Bronchial epithelial cell (primary cell): ENCODE measurements around the gene IGIP. TPM values are rescaled to one million over a fixed set of nuclear protein-coding genes. Genes with fewer than 3 reads are reported as not detected.

Experiments used
- DNase-seq: peaks from one replicate; pipeline ENCODE4 v3.0.0-alpha.2; 2010; ENCODE audit warnings: low read depth
- FAIRE-seq: peaks from 2 replicates; lab custom pipeline; 2011; peaks lifted over from hg19 to GRCh38; lab: Jason Lieb, UNC
- H3K27me3 ChIP-seq: 2 replicates; pipeline ENCODE4 v1.5.1; 2011; ENCODE audit warnings: low read length; ENCODE audit not compliant: control insufficient read depth, insufficient read depth
- H3K36me3 ChIP-seq: 2 replicates; pipeline ENCODE4 v1.5.1; 2011; ENCODE audit warnings: low read length; ENCODE audit not compliant: control insufficient read depth, insufficient read depth
- H3K4me3 ChIP-seq: 2 replicates; pipeline ENCODE4 v1.5.1; 2011; ENCODE audit warnings: mild to moderate bottlenecking, low read depth, low read length, control low read depth
- CTCF ChIP-seq: IDR thresholded peaks from 2 replicates; pipeline ENCODE4 v1.5.1; 2011; ENCODE audit warnings: mild to moderate bottlenecking, moderate library complexity, low read length, control low read depth, inconsistent platforms; ENCODE audit not compliant: insufficient read depth, severe bottlenecking
- total RNA-seq: library from RNA; depleted of rRNA; stranded (reverse); fragments of >200 nt; gene quantifications from 2 replicates; pipeline ENCODE4 v1.2.1, GENCODE V29; 2014

IGIP gene
- total RNA-seq, 1 donor from 2014 or later = 5.3 TPM

- no peak for FAIRE-seq
Measured at GRCh38 chr5:140136624-140137023, 10.9 kb downstream of the IGIP start.

GRCh38 chr5:140140435-140140834 lies 14.7 kb downstream of the IGIP start:
- no peak for FAIRE-seq
- Histone ChIP-seq H3K27me3 (no peaks in the 10 kb centered on the region), H3K36me3 (no peaks in the 10 kb centered on the region), H3K4me3 (no peak overlapping the region)
- no peak for TF ChIP-seq CTCF
- DNase-seq = no peak

More at GRCh38 chr5:140136624-140137023, 10.9 kb downstream of the IGIP start:
- TF ChIP-seq CTCF = no peak
- DNase-seq = no peak
- H3K27me3 ChIP-seq = no peaks in the 10 kb centered on the region
- no peak overlapping the region for H3K4me3 ChIP-seq
- H3K36me3 ChIP-seq = no peaks in the 10 kb centered on the region

- DNase-seq (no peak), FAIRE-seq (no peak)
- Histone ChIP-seq H3K27me3 (no peaks in the 10 kb centered on the region), H3K36me3 (no peaks in the 10 kb centered on the region), H3K4me3 (no peak overlapping the region)
- TF ChIP-seq CTCF = no peak
Measured at GRCh38 chr5:140141241-140141640, 15.5 kb downstream of the IGIP start.

GRCh38 chr5:140142246-140142645 lies 16.5 kb downstream of the IGIP start:
- Histone ChIP-seq H3K36me3 (no peaks in the 10 kb centered on the region), H3K27me3 (no peaks in the 10 kb centered on the region), H3K4me3 (no peak overlapping the region)
- no peak for DNase-seq
- TF ChIP-seq CTCF = no peak
- FAIRE-seq = no peak

- no peak for DNase-seq
- H3K27me3 ChIP-seq = no peaks in the 10 kb centered on the region
- no peak for TF ChIP-seq CTCF
- no peaks in the 10 kb centered on the region for H3K36me3 ChIP-seq
- H3K4me3 ChIP-seq = no peak overlapping the region
- peak; percentile 7 for FAIRE-seq
Measured at GRCh38 chr5:140142856-140143255, 17.1 kb downstream of the IGIP start.
